Ovary (tissue), 9 donors: ENCODE results near the gene CAPZB. TPM values are rescaled to one million over a fixed set of nuclear protein-coding genes. Genes with fewer than 3 reads are reported as not detected.

Source experiments
- DNase-seq, 5 donors: peaks; one replicate each; pipeline ENCODE4 v3.0.0-alpha.2; 2019 to 2020
- H3K27ac ChIP-seq, 2 donors: fragments of 200-600 bp; one replicate each; pipeline versions ENCODE4 v1.5.1 to v1.8.0; 2019 to 2022
- H3K27me3 ChIP-seq: fragments of 200-600 bp; one replicate; pipeline ENCODE4 v1.8.0; 2022
- H3K36me3 ChIP-seq: fragments of 200-600 bp; sonication (generic); one replicate; pipeline ENCODE4 v1.5.1; 2019
- H3K4me1 ChIP-seq: one replicate; pipeline ENCODE4 v1.8.1; 2013; ENCODE audit warnings: mild to moderate bottlenecking, moderate library complexity; ENCODE audit not compliant: insufficient read depth
- H3K4me3 ChIP-seq: fragments of 200-600 bp; sonication (generic); one replicate; pipeline ENCODE4 v1.5.1; 2017
- H3K9me3 ChIP-seq, 2 donors: fragments of 200-600 bp in 1 of 2; sonication (generic) in 1 of 2; one replicate each; pipeline versions ENCODE4 v1.5.1 to v1.8.1; 2013 to 2019; ENCODE audit warnings: mild to moderate bottlenecking in 1 of 2, moderate library complexity in 1 of 2
- CTCF ChIP-seq, 3 donors: fragments of 450-650 bp in 2 of 3; fragments of 200-600 bp in 1 of 3; IDR thresholded peaks; one replicate each; pipeline versions ENCODE4 v1.5.1 to v1.8.0; 2016 to 2022; ENCODE audit warnings: antibody characterized with exemption in 3 of 3, mild to moderate bottlenecking in 1 of 3
- EP300 ChIP-seq: sonication (generic); formaldehyde crosslinking; IDR thresholded peaks from one replicate; pipeline ENCODE4 v1.6.1; 2017; ENCODE audit warnings: antibody characterized with exemption
- POLR2A ChIP-seq: fragments of 450-650 bp; IDR thresholded peaks from one replicate; pipeline ENCODE4 v1.6.1; 2017; ENCODE audit warnings: antibody characterized with exemption, mild to moderate bottlenecking, moderate library complexity
- WGBS, 3 donors: extraction: QIAGEN DNeasy Blood & Tissue Kit in 1 of 3; methylation state at CpG; one replicate each; pipeline versions ENCODE4 v1.1.5 to v1.1.7; 2013 to 2017; 5-methylcytosine and 5-hydroxymethylcytosine counted together
- intact Hi-C, 4 donors: fragments of 100-400 bp; cut with DNase I; formaldehyde crosslinking; loops; one replicate each; pipeline versions ENCODE4 v1.11.0 to v1.15.1; 2022 to 2023
- polyA plus RNA-seq, 2 donors: library from polyadenylated mRNA; stranded (reverse); fragments of 200-250 nt in 1 of 2; fragments of 350-450 nt in 1 of 2; fragmentation: Illumina TruSeq in 1 of 2; extraction: RNeasy Lipid Tissue Mini Kit (QIAGEN cat#74804) in 1 of 2; gene quantifications; one replicate each; pipeline ENCODE4 v1.2.3, GENCODE V29; 2013 to 2014
- total RNA-seq, 7 donors: library from RNA; depleted of rRNA in 2 of 7; stranded (reverse); fragments of >200 nt in 2 of 7; fragmentation: NEBNext Ultra II Directional in 3 of 7; extraction: Animal tissue kit (Norgen Biotek cat#: 25700) in 3 of 7; gene quantifications; one replicate each; pipeline versions ENCODE4 v1.1.0 to v1.2.4, GENCODE V29; 2016 to 2023
- donor health status: DM: no; HTN: no; CAD: no; lungs with moderate emphysema.
- donor health status: DM: no; HTN: no; CAD: no.
- donor health status: Bipolar disorder and iron deficiency.
- donor health status: DM: yes; HTN: yes; CAD: no.
- donor health status: DM: no; HTN: no; CAD: no.
- donor health status: DM: yes; HTN: yes; CAD: no.

Gene CAPZB
- total and polyA plus RNA-seq, 9 donors = 85.0 to 391 (median 258) TPM

GRCh38 chr1:19382222-19382621 lies 103.1 kb downstream of the CAPZB start:
- no peaks in the 10 kb centered on the region for H3K9me3 ChIP-seq
- H3K27ac ChIP-seq = no peak overlapping the region
- WGBS, 3 donors = 44 to 46% (median 46%) methylated on average over 4 of the region's 4 CpGs
- intact Hi-C loops = no loop called here
- no peaks in the 10 kb centered on the region for H3K36me3 ChIP-seq
- H3K4me1 ChIP-seq = peaks cover 20% of the 10 kb centered on the region
- TF ChIP-seq EP300 (no peak), POLR2A (no peak), CTCF (IDR thresholded peaks at IDR 0.05) (no peak)
- no peak overlapping the region for H3K4me3 ChIP-seq
- no peaks in the 10 kb centered on the region for H3K27me3 ChIP-seq
- DNase-seq = no peak

GRCh38 chr1:19381261-19381660 lies 104.1 kb downstream of the CAPZB start:
- no peaks in the 10 kb centered on the region for H3K27me3 ChIP-seq
- no peaks in the 10 kb centered on the region for H3K36me3 ChIP-seq
- 65 to 78% (median 75%) methylated on average over 6 of the region's 6 CpGs for WGBS, 3 donors
- DNase-seq = no peak
- H3K4me3 ChIP-seq = no peak overlapping the region
- H3K4me1 ChIP-seq = peaks cover 13% of the 10 kb centered on the region
- intact Hi-C loops = no loop called here
- no peak for TF ChIP-seq POLR2A
- TF ChIP-seq EP300 = no peak
- TF ChIP-seq CTCF (IDR thresholded peaks at IDR 0.05) = no peak
- no peak overlapping the region for H3K27ac ChIP-seq
- H3K9me3 ChIP-seq = no peaks in the 10 kb centered on the region

GRCh38 chr1:19377812-19378718 lies 107.3 kb downstream of the CAPZB start:
- intact Hi-C loops = no loop called here
- Histone ChIP-seq H3K27me3 (no peaks in the 10 kb centered on the region), H3K36me3 (no peaks in the 10 kb centered on the region), H3K27ac (no peak overlapping the region), H3K4me3 (no peak overlapping the region), H3K9me3 (no peaks in the 10 kb centered on the region), H3K4me1 (peaks cover 5% of the 10 kb centered on the region)
- no peak for DNase-seq
- TF ChIP-seq POLR2A (no peak), CTCF (IDR thresholded peaks at IDR 0.05) (no peak)
- 86 to 90% (median 87%) methylated on average over 17 of the region's 17 CpGs for WGBS, 3 donors

GRCh38 chr1:19376428-19377372 lies 108.6 kb downstream of the CAPZB start:
- Histone ChIP-seq H3K9me3 (no peaks in the 10 kb centered on the region), H3K27me3 (no peaks in the 10 kb centered on the region), H3K36me3 (no peaks in the 10 kb centered on the region), H3K4me1 (peaks cover 7% of the 10 kb centered on the region), H3K4me3 (no peak overlapping the region), H3K27ac (no peak overlapping the region)
- WGBS, 3 donors = 93 to 96% (median 95%) methylated on average over 7 of the region's 7 CpGs
- DNase-seq = no peak
- TF ChIP-seq POLR2A (no peak), EP300 (no peak), CTCF (IDR thresholded peaks at IDR 0.05) (no peak)
- intact Hi-C loops = no loop called here
